K562 (cell line): Measurements from ENCODE around the gene METAP2. TPM values are rescaled to one million over a fixed set of nuclear protein-coding genes. Genes with fewer than 3 reads are reported as not detected.

Experiments
- ATAC-seq: fragments of 200-7000 bp; cut with Tn5 transposase; 3 replicates; pipeline ENCODE4 v1.9.1; 2020; ENCODE audit warnings: moderate library complexity
- BruUV-seq: library from RNA; stranded (reverse); fragments of 400-500 nt; replicated peaks from 2 replicates; lab custom pipeline; 2021; lab: Mats Ljungman, UMichigan
- CTCF ChIA-PET: fragments of 300-600 bp; formaldehyde crosslinking; extraction: SDS; loops from one replicate; lab custom pipeline; 2021; ENCODE audit warnings: low intra/inter-chr PET ratio; lab: Yijun Ruan, JAX
- POLR2A ChIA-PET: fragments of 300-600, 350-650 bp; sonication (Branson Sonifier 250); formaldehyde crosslinking; extraction: SDS; loops from one replicate; lab custom pipeline; 2021; ENCODE audit warnings: antibody characterized with exemption, inconsistent platforms; lab: Yijun Ruan, JAX
- DNase-seq, 4 experiments: peaks; one replicate each; pipeline versions ENCODE4 v3.0.0 to v3.0.0-alpha.2; 2011 to 2018; ENCODE audit warnings: low spot score in 3 of 4, mixed read lengths in 3 of 4; ENCODE audit errors: extremely low read depth in 1 of 4
- FAIRE-seq: peaks from 2 replicates; lab custom pipeline; 2011; peaks lifted over from hg19 to GRCh38; lab: Jason Lieb, UNC
- H2AFZ ChIP-seq: 2 replicates; pipeline ENCODE4 v1.6.0; 2011; ENCODE audit warnings: low read depth, low read length, control low read depth, inconsistent platforms
- H3K27ac ChIP-seq: fragments of 200-600 bp; 3 replicates; pipeline ENCODE4 v1.8.0; 2011; ENCODE audit warnings: low read depth, mild to moderate bottlenecking, control low read depth, inconsistent platforms, low read length, moderate library complexity, mixed read lengths; ENCODE audit errors: extremely low read depth
- H3K27me3 ChIP-seq, 2 experiments: fragments of 300-600 bp in 1 of 2; 2 replicates in 1 of 2; 3 replicates in 1 of 2; pipeline versions ENCODE4 v1.6.0 to v1.8.0; 2011; ENCODE audit warnings: inconsistent platforms in 2 of 2, low read length in 2 of 2, mild to moderate bottlenecking in 1 of 2, mixed read lengths in 1 of 2, moderate library complexity in 1 of 2; ENCODE audit not compliant: control insufficient read depth in 2 of 2, insufficient read depth in 2 of 2
- H3K36me3 ChIP-seq: fragments of 300-600 bp; 3 replicates; pipeline ENCODE4 v1.8.0; 2011; ENCODE audit warnings: mild to moderate bottlenecking, low read length, inconsistent platforms; ENCODE audit not compliant: control insufficient read depth, insufficient read depth
- H3K4me1 ChIP-seq, 2 experiments: fragments of 200-600 bp in 1 of 2; replicated peaks in 1 of 2; 2 replicates in 1 of 2; 3 replicates in 1 of 2; pipeline versions ENCODE4 v1.5.1 to v1.8.0; 2011; ENCODE audit warnings: inconsistent platforms in 2 of 2, low read length in 2 of 2, mild to moderate bottlenecking in 1 of 2, mixed read lengths in 1 of 2, moderate library complexity in 1 of 2; ENCODE audit not compliant: control insufficient read depth in 2 of 2, insufficient read depth in 2 of 2
- H3K4me2 ChIP-seq: 2 replicates; pipeline ENCODE4 v1.6.1; 2011; ENCODE audit warnings: low read length, control low read depth, inconsistent platforms, mixed read lengths; ENCODE audit not compliant: insufficient read depth
- H3K4me3 ChIP-seq: fragments of 200-600 bp; sonication (generic), shearing (Covaris generic); 2 replicates; pipeline ENCODE4 v1.5.1; 2016; ENCODE audit warnings: control low read depth, inconsistent platforms
- H3K79me2 ChIP-seq: fragments of 200-600 bp; 3 replicates; pipeline ENCODE4 v1.8.0; 2011; ENCODE audit warnings: low read length, inconsistent platforms; ENCODE audit not compliant: control insufficient read depth, insufficient read depth
- H3K9ac ChIP-seq, 2 experiments: 2 replicates each; pipeline versions ENCODE4 v1.6.0 to v1.6.1; 2011; ENCODE audit warnings: low read depth in 2 of 2, low read length in 2 of 2, control low read depth in 1 of 2, inconsistent platforms in 1 of 2, mild to moderate bottlenecking in 1 of 2, mixed read lengths in 1 of 2; ENCODE audit not compliant: insufficient read depth in 1 of 2
- H3K9me1 ChIP-seq: one replicate; pipeline ENCODE4 v1.6.0; 2011; ENCODE audit warnings: inconsistent platforms, mild to moderate bottlenecking, low read length, moderate library complexity; ENCODE audit not compliant: control insufficient read depth, insufficient read depth
- H3K9me3 ChIP-seq: replicated peaks from 2 replicates; pipeline ENCODE4 v1.5.1; 2011; ENCODE audit warnings: low read depth, low read length, inconsistent platforms; ENCODE audit not compliant: control insufficient read depth, insufficient read depth
- H4K20me1 ChIP-seq: replicated peaks from 2 replicates; pipeline ENCODE4 v1.6.1; 2011; ENCODE audit warnings: low read length, inconsistent platforms, mixed read lengths; ENCODE audit not compliant: control insufficient read depth, insufficient read depth
- CREM ChIP-seq: IDR thresholded peaks from 2 replicates; pipeline ENCODE4 v1.6.1; 2014; ENCODE audit warnings: antibody characterized with exemption, low read depth
- GATAD2B ChIP-seq: fragments of 450-650 bp; IDR thresholded peaks from 2 replicates; pipeline ENCODE4 v1.6.1; 2017; ENCODE audit warnings: mild to moderate bottlenecking, borderline replicate concordance
- JUN ChIP-seq, 2 experiments: sonication (generic) in 1 of 2; formaldehyde crosslinking in 1 of 2; IDR thresholded peaks; 2 replicates each; pipeline versions ENCODE4 v1.6.1 to v1.8.0; 2012 to 2022; ENCODE audit warnings: borderline replicate concordance in 2 of 2, mild to moderate bottlenecking in 2 of 2, improper control_type of control experiment in 1 of 2, low read depth in 1 of 2, low read length in 1 of 2, missing genetic modification reagents in 1 of 2
- MEIS2 ChIP-seq: fragments of 450-650 bp; IDR thresholded peaks from 2 replicates; pipeline ENCODE4 v1.6.1; 2014; ENCODE audit warnings: mild to moderate bottlenecking; ENCODE audit not compliant: partially characterized antibody
- RBM34 ChIP-seq: fragments of 200-400 bp; formaldehyde crosslinking; IDR thresholded peaks from 2 replicates; pipeline ENCODE4 v1.6.1; 2018; ENCODE audit warnings: low read length, borderline replicate concordance; ENCODE audit not compliant: insufficient read depth
- TSC22D4 ChIP-seq: fragments of 450-650 bp; IDR thresholded peaks from 2 replicates; pipeline ENCODE4 v1.6.1; 2016; ENCODE audit warnings: missing genetic modification characterization, missing biosample characterization, control low read depth
- ZNF134 ChIP-seq: fragments of 250-450 bp; sonication (Bioruptor Pico); conservative IDR thresholded peaks from 2 replicates; pipeline ENCODE4 v1.4.0; 2020
- ZNF224 ChIP-seq: sonication (generic); formaldehyde crosslinking; IDR thresholded peaks from 2 replicates; pipeline ENCODE4 v1.8.0; 2022; ENCODE audit warnings: mild to moderate bottlenecking, missing genetic modification reagents
- ZNF76 ChIP-seq: fragments of 250-450 bp; sonication (Bioruptor Pico); IDR thresholded peaks from 2 replicates; pipeline ENCODE4 v1.4.0; 2020; ENCODE audit warnings: mild to moderate bottlenecking, moderate library complexity, borderline replicate concordance
- WGBS: fragments of 100-300 bp; shearing (Covaris generic); methylation state at CpG from one replicate; pipeline ENCODE4 v1.1.6; 2016; ENCODE audit warnings: low coverage, mixed read lengths; ENCODE audit not compliant: insufficient coverage; ENCODE audit errors: missing lambda C conversion rate; 5-methylcytosine and 5-hydroxymethylcytosine counted together
- in situ Hi-C: fragments of 300-500 bp; cut with MboI; formaldehyde crosslinking; loops from 4 replicates; pipeline ENCODE4 v1.15.0; 2018; ENCODE audit warnings: inconsistent platforms, mixed read lengths
- intact Hi-C: fragments of 100-400 bp; cut with micrococcal nuclease; formaldehyde crosslinking; loops from 2 replicates; pipeline ENCODE4 v1.14.2; 2022
- polyA plus RNA-seq, 8 experiments: library from polyadenylated mRNA; depleted of rRNA in 4 of 8; stranded (reverse) in 5 of 8; unstranded in 3 of 8; fragments of >200 nt; fragmentation: Nextera tagmentation in 2 of 8; fragmentation: Illumina TruSeq in 1 of 8; extraction: Ambion mirVana in 2 of 8; extraction: Trizol in 1 of 8; gene quantifications; 2 replicates each; pipeline versions ENCODE4 v1.2.1 to v1.2.3, GENCODE V29; 2011 to 2014; ENCODE audit warnings: inconsistent platforms in 1 of 8, missing spikeins in 1 of 8
- total RNA-seq, 7 experiments: library from RNA; depleted of rRNA in 6 of 7; stranded (reverse); fragments of >200 nt in 6 of 7; fragmentation: Illumina TruSeq in 2 of 7; extraction: Trizol in 2 of 7; gene quantifications; 2 replicates each; pipeline versions ENCODE4 v1.2.1 to v1.2.3, GENCODE V29; 2011 to 2021; ENCODE audit warnings: low replicate concordance in 1 of 7
- TF ChIP-seq, protein P1 (sequence below): IDR thresholded peaks from 2 replicates; pipeline ENCODE4 v1.6.1; 2011; ENCODE audit not compliant: insufficient read length; ENCODE audit errors: extremely low read depth
- TF ChIP-seq, protein P2 (sequence below), 3 experiments: fragments of 200-800 bp in 1 of 3; fragments of 250-450 bp in 1 of 3; fragments of 450-650 bp in 1 of 3; sonication (Bioruptor Pico) in 1 of 3; sonication (Bioruptor generic) in 1 of 3; formaldehyde crosslinking in 1 of 3; IDR thresholded peaks; 2 replicates each; pipeline versions ENCODE4 v1.6.1 to v1.8.0; 2016 to 2022; ENCODE audit warnings: mild to moderate bottlenecking in 2 of 3, missing genetic modification characterization in 2 of 3, missing compliant biosample characterization in 1 of 3, moderate library complexity in 1 of 3

Gene METAP2
- total and polyA plus RNA-seq, 9 of the 15 experiments (the other 6 are each of a cell fraction or from before 2014, with no cell fraction given) = 75.5 to 205 (median 164) TPM

DNA sequence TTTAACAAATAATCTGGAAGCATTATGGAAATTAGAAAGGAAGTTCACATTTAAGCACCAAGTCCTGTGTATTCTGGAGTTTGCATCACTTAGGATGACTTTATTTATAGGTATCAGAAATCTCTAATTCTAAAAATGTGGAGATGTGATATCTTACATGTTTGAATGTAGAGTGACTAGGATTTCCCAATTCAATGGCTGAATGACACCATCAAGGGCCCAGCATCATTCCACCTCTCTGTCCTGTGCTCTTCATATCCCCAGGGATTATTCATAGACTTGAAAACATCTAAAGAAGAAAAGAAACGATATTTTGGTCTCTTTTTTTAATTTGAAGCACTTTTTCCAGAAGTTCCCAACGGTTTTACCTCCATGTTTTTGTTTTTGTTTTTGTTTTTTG lies 15.2 kb upstream of the METAP2 start:
- peaks cover 0 to 7% of the 10 kb centered on the region in 2 experiments; a peak in 2 of 5 replicates for H3K4me1 ChIP-seq
- H4K20me1 ChIP-seq = no peaks in the 10 kb centered on the region
- H3K36me3 ChIP-seq = no peaks in the 10 kb centered on the region
- in situ Hi-C loops (no loop called here), intact Hi-C loops (no loop called here)
- no peak overlapping the region for H3K4me2 ChIP-seq
- H3K27me3 ChIP-seq = no peaks in the 10 kb centered on the region
- WGBS = 6% methylated on average over 2 of the region's 2 CpGs
- ATAC-seq (no peak), DNase-seq (no peak)
- no peaks in the 10 kb centered on the region for H3K79me2 ChIP-seq
- ChIA-PET CTCF (no interaction called here), POLR2A (interaction anchor here (4.4 kb wide), 1 partner anchor 16 kb away, joined by 29 read pairs; the partner anchor contains the start of gene METAP2)
- no peaks in the 10 kb centered on the region for H3K9me1 ChIP-seq
- no peak overlapping the region for H3K9ac ChIP-seq
- no peak overlapping the region for H3K4me3 ChIP-seq
- no TSS peak for BruUV-seq
- no peaks in the 10 kb centered on the region for H3K9me3 ChIP-seq
- H3K27ac ChIP-seq = no peak overlapping the region
- TF ChIP-seq TSC22D4 (tag) (0 out of 2 replicates have a peak, but pooled peaks have one; percentile 10), JUN (IDR thresholded peaks at IDR 0.05; ENCODE audit: borderline replicate concordance, low read depth, low read length) (no peak), JUN (CRISPR knock-in tag; IDR thresholded peaks at IDR 0.05; ENCODE audit: borderline replicate concordance) (no peak)
- TF ChIP-seq, all 486 proteins: peak for 1
- no peak overlapping the region for H2AFZ ChIP-seq
- FAIRE-seq = no peak

DNA sequence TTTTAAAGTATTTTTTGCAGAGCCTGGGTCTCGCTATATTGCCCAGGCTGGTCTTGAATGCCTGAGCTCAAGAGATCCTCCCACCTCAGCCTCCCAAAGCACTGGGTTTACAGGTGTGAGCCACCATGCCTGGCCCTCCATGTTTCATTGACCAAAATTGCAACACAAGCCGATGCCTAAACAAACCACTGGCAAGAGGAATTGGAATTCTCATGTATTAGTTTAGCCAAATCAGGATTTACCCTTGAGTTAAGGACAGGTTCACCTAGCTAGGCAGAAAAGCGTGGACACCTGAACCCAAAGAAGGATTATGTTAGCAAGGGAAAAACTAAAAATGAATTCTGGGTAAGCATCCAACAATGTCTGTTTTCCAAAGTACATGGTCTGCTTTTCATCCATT lies 14.6 kb upstream of the METAP2 start:
- no peak overlapping the region for H3K27ac ChIP-seq
- ChIA-PET CTCF (no interaction called here), POLR2A (interaction anchor here (0.7 to 4.4 kb wide), 2 partner anchors 15 to 18 kb away, joined by 4 to 29 read pairs; partner anchors contain the start of gene METAP2)
- ATAC-seq = no peak
- DNase-seq = no peak
- H3K36me3 ChIP-seq = no peaks in the 10 kb centered on the region
- H3K9me1 ChIP-seq = no peaks in the 10 kb centered on the region
- 42% methylated on average over 3 of the region's 3 CpGs for WGBS
- no peak overlapping the region for H2AFZ ChIP-seq
- H4K20me1 ChIP-seq = no peaks in the 10 kb centered on the region
- intact Hi-C loops (no loop called here), in situ Hi-C loops (no loop called here)
- peaks cover 0 to 7% of the 10 kb centered on the region in 2 experiments; a peak in 2 of 5 replicates for H3K4me1 ChIP-seq
- BruUV-seq = no TSS peak
- no peaks in the 10 kb centered on the region for H3K9me3 ChIP-seq
- no peak for FAIRE-seq
- no peaks in the 10 kb centered on the region for H3K79me2 ChIP-seq
- no peak overlapping the region for H3K4me2 ChIP-seq
- no peak overlapping the region for H3K9ac ChIP-seq
- no peaks in the 10 kb centered on the region for H3K27me3 ChIP-seq
- no peak overlapping the region for H3K4me3 ChIP-seq
- TF ChIP-seq ZNF134 (CRISPR knock-in tag) (no peak), MEIS2 (no peak), GATAD2B (no peak), CREM (no peak), ZNF224 (CRISPR knock-in tag) (no peak), RBM34 (no peak), ZNF76 (no peak)
- TF ChIP-seq, protein P1, sequence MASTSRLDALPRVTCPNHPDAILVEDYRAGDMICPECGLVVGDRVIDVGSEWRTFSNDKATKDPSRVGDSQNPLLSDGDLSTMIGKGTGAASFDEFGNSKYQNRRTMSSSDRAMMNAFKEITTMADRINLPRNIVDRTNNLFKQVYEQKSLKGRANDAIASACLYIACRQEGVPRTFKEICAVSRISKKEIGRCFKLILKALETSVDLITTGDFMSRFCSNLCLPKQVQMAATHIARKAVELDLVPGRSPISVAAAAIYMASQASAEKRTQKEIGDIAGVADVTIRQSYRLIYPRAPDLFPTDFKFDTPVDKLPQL = no peak
- TF ChIP-seq, protein P2, sequence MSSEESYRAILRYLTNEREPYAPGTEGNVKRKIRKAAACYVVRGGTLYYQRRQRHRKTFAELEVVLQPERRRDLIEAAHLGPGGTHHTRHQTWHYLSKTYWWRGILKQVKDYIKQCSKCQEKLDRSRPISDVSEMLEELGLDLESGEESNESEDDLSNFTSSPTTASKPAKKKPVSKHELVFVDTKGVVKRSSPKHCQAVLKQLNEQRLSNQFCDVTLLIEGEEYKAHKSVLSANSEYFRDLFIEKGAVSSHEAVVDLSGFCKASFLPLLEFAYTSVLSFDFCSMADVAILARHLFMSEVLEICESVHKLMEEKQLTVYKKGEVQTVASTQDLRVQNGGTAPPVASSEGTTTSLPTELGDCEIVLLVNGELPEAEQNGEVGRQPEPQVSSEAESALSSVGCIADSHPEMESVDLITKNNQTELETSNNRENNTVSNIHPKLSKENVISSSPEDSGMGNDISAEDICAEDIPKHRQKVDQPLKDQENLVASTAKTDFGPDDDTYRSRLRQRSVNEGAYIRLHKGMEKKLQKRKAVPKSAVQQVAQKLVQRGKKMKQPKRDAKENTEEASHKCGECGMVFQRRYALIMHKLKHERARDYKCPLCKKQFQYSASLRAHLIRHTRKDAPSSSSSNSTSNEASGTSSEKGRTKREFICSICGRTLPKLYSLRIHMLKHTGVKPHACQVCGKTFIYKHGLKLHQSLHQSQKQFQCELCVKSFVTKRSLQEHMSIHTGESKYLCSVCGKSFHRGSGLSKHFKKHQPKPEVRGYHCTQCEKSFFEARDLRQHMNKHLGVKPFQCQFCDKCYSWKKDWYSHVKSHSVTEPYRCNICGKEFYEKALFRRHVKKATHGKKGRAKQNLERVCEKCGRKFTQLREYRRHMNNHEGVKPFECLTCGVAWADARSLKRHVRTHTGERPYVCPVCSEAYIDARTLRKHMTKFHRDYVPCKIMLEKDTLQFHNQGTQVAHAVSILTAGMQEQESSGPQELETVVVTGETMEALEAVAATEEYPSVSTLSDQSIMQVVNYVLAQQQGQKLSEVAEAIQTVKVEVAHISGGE (CRISPR knock-in tag; IDR thresholded peaks at IDR 0.05) = no peak
